GM19452 (cell line): ENCODE data around the gene AMOTL1.
"Not testable (repeated sequence)": the region's sequence is repeated elsewhere in the genome, so short reads cannot be mapped to it uniquely, and the experiment has no call there.

ENCODE experiments used
- ATAC-seq: cut with Tn5 transposase; IDR thresholded peaks from one replicate; pipeline ENCODE4 v1.9.1; 2021; ENCODE audit not compliant: unreplicated experiment

The AMOTL1 gene

DNA sequence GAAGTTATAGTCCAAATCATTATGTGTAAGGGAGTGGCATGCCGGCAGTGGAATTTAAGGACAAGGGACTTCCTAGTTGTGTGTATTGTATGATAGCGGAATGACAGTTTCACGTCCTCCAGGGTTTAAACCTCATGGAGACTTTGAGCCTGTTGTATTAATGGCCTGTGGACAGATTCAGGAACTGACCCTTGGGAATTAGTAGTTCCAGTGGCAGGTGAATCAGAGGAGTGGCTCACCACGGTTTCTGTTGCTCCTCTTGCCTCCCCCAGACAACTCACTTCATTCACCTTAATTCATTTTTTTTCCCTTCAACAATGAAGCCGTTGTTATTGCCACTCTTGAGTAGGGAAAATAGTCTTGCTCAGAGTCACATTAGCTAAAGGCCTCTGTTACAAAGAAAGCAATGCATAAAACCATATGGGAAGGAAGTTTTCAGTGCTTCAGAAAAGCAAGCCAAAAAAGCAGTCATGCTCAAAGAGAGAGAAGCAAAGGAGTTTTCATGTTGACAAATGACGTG, 22.6 kb downstream of the AMOTL1 start:
- ATAC-seq, result no peak

DNA sequence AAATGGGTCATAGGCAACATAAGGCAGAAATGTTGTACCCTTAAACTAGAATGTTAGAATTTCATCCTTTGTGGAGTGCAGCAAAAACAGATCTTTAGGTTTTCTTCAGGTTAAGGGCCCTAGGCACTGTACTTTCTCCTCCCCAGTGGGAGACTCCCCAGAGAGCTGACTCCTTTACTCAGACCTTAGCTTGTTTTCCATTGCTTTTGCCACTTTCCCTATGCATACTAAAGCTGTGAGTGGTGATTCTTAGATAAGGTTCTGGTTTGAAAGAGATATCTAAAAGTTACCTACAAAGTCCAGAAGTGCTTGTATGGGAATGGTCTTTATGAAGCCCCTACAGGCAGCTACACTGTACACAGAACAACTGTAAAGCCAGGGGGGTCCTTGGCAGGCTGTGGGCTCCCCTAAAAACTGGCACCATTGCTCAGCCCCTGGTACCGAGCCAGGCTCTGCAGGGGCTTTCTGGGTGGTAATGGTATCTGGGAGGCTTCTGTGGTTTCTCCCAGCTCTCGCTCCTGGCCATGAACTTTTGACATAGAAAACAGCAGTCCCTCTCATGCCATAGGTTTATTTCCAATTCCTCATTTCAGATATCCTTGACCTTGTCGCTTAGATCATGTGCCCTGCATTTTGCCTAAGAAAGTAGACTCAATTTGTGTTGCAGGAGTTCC, 23.2 kb downstream of the AMOTL1 start:
- no peak for ATAC-seq

DNA sequence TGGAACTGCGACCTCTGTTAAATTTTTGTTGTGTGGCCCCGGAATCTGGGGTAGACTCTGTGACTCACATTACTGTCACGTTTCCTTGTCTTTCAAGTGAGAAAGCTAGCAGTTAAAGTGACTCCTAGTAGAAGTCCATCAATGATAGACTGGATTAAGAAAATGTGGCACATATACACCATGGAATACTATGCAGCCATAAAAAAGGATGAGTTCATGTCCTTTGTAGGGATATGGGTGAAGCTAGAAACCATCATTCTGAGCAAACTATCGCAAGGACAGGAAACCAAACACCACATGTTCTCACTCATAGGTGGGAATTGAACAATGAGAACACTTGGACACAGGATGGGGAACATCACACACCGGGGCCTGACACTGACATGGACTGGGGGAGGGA, 23.8 kb downstream of the AMOTL1 start:
- ATAC-seq, result not testable (repeated sequence)

DNA sequence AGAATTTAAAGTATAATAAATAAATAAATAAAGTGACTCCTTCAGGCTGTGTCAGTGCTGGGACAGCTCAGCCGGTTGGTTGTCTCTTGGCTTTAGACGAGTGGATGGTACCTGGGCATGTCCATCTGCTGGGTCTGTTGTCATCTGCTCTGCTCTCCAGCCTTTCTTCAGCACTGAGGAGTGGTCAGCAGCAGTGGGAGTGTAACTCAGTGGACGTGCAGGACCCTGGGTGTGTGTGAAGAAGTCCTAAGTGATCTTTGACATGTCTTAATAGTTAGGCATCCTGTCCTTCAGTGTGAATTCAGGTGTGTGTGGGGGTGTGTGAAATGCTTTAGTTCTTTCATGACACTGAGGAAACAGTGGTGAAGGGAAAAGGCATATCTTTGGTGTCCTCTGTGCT, 24.3 kb downstream of the AMOTL1 start:
- no peak for ATAC-seq

DNA sequence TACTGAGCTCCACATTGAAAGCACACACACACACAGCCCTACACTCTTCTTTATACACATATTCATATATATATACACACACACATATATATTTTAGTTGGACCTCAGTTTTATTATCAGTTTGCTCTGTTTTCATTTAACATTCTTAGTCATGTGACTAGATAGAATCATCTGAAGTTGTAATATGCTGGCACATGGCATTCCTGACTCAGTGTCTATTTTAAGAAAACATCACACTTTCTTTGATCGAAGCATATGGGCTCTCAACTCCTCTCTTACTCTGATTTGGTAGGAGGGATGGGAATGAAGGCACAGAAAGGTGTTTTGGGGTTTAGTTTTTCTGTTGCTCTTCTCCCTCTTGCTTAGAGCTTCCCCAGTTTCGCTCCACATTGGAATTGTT, 24.8 kb downstream of the AMOTL1 start:
- ATAC-seq, result no peak

DNA sequence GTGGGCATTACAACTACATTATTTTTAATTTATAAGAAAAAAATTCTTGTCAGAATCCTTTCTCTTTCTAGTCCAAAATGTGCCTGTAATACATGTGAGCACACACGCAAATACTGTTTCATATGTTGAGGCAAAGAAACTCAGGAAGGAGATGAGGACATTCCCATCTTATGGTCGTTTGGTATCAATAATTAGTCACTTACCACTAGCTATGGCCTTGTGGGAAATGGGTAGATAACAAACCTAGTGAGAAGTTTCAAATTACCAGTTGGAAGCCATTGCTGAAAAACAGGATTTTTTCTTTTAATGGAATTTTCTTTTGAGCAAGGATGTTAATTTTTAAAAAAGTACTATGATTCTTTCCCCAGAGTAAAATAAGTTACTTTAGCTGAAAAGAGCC, 25.7 kb downstream of the AMOTL1 start:
- ATAC-seq, result no peak

DNA sequence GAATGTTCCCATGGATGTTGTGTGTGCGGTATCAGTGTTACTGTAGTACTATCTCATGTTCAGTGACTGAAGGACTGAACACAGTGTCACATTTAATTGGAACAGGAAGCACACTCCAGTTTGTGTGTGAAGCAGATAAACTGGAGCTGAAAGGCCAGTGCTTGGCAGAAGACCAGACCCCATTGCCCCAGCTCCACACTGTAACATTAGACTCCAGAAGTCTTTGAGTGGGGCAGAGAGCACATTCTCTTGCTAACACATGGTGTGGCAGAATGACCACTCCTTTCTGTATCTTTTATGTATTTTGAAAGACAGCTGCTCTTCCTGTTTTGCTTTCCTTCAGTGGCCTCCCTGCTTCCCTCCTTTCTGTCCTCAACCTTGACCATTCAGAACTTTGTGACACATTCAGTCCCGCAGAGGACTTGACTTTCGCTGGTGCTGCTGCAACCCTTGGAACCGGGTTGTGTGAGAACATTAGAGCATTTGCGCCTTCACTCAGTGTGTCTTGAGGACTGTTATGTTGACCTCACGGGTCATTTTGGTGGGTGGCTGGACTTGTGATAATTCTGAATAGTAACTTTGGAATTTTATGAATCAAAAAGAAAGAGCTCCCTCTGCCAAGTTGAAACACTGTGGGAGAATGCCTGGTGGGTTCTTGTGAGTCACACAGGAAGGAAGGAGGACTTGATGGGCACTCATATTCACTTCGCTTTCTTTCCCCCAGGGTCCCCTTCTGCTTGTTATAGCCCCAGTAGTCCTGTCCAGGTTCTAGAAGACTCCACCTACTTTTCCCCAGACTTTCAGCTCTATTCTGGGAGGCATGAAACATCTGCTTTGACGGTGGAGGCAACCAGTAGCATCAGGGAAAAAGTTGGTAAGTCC, 26.4 kb downstream of the AMOTL1 start:
- ATAC-seq, result no peak

DNA sequence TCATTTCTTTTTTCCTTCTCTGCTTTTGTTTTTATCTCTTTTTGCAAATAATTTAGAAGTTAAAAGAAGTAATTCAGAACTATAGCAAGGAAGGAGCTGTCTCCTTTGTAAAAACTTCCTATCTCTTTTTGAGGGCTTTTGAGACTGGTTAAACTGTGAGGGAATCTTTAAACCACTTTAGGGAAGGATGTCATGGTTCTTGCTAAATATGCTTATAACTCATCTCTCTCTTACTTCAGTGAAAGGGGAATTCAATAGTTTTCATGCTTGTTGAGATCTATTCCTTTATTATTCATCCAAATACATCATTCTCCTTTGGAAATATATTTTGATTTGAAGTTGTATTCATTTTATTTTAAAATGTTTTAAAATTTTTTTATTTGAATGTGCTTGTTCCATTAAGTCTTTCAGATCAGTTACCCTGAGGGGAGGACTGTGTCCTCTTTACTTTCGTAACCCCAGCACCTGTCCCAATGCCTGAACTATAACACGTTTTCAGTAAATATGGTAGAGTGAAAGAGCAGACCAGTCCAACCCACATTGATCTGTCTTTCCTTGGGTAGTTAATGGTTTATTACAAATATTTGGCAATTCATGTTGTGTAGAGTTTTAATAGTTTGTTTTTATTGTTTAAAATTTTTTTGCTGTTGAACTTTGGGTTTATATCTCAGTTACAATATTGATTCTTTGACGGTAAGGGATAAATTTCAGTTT, 27.5 kb downstream of the AMOTL1 start:
- ATAC-seq, result no peak

DNA sequence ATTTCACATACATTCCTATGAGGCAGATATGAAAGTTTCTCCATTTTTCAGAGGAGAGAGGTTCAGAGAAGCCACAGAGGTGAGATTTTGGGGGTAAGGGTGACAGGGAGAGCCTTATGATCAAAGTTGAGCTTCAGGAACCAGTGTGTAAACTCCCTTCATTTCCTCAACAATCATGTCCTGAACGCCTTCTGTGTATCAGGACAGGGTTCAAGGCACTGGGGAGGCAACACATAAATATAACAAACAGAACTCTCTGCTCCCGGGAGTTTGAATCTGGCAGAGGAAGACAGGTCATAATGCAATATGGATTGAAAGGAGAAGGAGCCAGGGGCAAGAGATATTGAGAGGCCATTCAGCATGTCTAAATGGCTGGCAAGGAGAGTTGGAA, 28.0 kb downstream of the AMOTL1 start:
- ATAC-seq, result no peak

DNA sequence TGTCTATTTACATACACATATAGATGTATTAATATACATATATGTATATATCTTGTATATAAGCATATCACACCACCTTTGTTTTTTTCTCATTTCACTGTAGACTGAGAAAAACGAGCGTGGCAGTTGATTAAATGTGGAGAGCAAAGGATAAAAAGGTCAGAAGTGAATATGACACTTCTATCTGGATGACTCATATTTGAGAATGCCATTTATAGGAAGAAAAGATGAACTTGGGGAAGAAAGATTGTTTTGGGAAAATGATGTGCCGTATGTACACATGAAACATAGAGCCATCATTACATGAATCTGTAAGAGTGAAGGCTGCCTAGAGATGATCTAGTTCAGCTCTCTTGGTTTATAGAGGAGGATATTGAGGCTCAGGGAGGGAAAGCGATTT, 28.7 kb downstream of the AMOTL1 start:
- no peak for ATAC-seq

DNA sequence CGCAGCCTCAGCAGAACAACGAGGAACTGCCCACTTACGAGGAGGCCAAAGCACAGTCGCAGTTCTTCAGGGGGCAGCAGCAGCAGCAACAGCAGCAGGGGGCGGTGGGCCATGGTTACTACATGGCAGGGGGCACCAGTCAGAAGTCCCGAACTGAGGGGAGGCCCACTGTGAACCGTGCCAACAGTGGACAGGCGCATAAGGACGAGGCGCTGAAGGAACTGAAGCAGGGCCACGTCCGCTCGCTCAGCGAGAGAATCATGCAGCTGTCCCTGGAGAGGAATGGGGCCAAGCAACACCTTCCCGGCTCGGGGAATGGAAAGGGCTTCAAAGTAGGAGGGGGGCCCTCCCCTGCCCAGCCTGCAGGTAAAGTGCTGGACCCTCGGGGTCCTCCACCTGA, 31.6 kb downstream of the AMOTL1 start:
- ATAC-seq, result no peak

DNA sequence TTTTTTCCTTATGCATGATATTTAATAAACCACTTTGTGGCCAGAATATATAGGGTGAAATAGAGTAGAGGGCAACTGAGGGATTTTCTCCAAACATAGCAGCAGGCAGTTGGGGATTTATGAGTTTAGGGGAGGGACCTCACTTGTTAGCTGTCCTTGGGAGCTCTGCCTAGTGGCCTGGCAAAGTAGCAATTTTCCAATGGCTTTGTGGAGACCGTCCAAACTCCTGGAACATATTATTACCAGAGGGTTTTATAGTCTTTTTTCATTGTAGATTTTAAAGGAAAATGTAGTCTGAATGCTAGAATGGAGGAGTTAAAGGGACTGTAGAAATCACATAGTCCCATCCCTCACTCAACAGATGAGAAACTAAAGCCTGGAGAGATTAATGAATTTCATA, 32.3 kb downstream of the AMOTL1 start:
- ATAC-seq, result no peak

DNA sequence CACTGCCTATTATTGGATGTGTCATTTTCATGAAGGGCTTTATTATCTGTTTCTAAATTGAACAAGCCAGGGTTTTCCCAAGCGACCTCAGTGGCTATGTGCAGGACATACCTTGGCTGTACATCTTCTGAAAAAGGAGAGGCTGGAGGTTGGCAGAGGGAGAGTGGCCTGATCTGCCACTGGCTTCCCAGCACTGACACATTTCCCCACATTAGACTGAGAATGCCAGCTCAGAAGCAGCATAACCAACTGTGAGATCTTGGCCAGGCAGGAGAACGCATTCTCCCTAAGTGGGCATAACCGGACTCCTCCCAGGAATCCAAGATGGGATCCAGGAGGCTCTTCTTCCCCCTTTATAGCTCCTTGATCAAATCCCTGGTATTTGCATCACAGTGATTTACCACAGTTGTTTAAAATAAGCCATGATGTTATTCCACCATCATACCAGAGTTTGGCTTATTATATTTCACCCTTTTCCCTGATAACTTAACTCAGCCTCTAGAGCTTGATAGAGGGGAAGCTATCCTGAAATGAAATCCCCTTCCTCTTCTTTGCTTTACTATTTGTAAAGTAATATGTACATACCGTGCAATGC, 33.8 kb downstream of the AMOTL1 start:
- no peak for ATAC-seq

DNA sequence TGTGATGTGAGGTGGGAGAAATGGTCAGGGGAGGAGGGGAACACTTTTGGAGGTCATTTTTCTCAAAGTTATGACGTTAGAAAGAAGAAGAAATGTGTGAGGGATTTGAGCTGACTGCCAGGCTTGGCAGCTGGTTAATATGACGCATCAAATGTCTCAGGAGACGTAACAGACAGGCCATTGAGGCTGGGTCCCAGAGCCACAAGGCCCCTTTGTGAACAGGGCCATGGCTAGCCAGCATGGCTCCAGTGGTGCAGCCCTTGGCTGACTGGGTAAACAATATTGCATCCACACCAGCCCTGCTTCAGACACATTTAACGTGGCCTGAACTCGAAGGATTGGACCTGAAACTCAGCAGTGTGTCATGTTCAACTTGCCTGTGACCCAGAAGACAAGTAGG, 34.3 kb downstream of the AMOTL1 start:
- ATAC-seq, result no peak

DNA sequence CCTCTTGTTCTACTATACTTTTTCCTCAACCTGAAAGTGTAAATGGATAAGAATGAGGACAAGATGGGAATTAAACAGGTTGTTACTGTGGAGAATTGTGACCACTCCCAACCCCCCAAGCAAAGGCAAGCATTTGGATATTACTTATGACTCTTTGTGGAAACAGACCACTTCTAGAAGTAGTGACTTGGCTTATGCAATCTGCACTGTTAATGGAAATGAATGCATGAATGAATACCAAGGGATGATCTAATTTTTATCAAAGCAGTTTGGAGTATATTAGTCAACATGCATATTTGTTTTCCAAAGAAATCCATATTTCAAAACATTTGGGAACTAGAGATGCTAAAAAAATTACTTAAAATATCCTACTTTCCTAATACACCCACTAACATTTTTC, 35.3 kb downstream of the AMOTL1 start:
- no peak for ATAC-seq

DNA sequence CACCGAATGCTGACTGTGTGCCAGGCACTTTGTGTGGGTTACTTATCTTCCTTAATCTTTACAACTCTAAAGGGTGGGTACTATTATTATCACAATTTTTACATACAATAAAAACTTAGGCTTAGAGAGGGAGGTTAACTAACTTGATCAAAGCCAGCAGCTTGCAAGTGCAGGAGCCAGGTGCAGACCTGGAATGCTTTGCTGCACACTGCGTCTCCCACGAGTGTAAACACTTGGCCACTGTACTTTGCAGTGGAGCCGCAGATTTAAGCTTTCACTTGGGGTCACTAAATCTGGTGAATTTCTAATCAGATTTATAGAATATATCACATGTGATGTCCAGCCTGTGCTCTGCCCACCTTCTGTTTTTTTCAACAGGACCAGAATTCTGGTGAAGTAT, 36.7 kb downstream of the AMOTL1 start:
- ATAC-seq, result no peak

DNA sequence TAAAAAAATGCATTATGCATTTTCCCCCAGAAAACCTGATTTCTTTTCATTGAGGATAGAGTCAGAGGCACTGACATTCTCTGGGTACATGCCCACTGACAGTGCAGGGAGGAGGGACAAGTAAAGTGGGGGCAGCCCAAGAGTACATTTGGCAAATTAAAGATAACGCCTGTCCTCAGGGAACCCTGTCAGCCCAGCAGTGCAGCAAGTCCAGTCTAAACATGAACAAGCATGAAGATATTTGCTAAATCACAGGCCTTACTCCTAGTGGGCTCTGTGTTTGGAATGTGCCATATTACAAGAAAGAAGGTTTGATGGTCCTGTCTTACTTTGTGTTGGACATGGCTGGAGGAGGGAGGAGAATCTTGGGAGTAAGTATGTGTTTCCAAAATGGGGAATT, 37.9 kb downstream of the AMOTL1 start:
- ATAC-seq, result no peak

DNA sequence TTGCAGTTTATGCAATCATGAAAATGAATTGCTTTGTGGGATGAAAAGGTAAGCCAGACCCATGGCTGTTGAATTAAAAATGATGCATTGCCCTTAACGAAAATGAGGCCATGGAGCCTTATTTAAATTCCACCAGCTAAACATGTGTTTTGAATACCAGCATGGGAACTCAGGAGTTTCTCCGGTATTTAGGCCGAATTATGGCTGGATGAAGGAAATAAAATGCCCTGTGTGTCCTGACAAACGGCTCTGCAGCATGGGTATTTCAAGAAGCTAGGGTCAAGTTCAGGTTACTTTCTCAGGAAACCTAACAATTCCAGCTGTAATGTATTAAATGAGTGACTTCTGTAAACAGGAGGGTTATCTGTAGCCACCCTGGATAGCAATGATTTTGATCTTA, 38.3 kb downstream of the AMOTL1 start:
- ATAC-seq, result no peak

DNA sequence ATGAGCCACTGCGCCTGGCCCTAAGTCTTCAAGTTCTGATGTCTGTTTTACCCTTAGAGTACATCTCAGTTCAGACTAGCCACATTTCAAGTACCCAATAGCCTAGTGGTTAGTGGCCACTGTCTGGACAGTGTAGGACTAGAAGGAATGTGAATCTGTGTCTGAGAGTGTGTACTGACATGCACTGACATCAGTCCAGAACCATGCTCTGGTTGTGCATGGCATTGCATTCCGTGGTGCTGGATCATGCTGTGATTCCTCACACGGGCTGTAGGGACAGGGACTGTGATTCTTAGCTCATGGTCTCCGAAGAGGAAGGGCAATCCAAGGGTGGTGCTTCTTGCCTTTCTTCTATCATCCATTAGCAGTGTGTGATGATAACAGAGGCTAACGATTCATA, 41.1 kb downstream of the AMOTL1 start:
- no peak for ATAC-seq

DNA sequence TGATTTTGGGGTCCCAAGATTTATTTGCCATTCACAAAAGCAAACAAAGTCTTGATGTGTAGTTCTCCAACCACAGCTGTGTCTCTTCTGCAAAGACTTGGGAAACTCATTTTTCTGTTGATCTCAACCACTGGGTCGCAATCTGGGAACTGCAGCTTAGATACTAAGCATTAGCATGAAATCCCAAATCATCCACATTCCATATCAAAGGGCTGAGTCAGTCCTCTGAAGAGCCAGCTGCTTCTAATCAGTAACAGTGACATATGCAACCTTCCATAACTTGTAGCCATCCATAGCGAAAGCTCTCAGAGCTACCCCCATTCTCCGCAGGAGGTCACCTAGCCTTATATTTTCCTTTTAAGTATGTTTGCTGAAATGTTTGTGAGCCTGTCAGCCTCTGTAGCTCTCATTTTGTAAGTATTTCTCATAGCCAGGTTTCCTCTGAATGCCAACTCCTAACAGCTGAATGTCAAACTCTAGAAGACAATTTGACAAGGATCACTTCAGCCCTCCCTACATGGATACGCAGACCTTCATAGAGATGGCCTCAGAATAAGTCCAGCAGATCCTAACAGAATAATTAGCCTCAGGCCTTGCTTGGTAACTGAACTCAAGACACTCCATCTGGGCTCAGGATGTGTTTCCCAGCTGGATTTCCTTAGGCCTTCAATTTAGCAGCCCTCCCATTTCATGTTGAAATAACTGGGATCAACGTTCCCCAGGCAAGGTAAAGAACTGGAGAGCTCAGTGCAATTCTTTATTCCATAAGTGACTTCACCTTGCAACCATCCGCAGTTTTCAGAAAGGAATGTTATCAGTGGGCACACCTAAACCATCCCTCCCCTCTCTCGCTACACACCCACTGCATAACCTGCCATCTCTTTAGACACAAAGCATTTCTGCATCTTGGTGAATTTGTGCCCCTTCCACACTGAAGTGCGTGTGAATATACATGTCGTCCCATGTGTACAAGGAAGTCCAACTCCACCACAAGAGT, 44.9 kb downstream of the AMOTL1 start:
- ATAC-seq, result not testable (repeated sequence)
